ENCODE measurements around the gene SCNN1G. TPM values are rescaled to one million over a fixed set of nuclear protein-coding genes. Genes with fewer than 3 reads are reported as not detected.

The SCNN1G gene
- total and polyA plus RNA-seq, 2 donors (not counting 3 experiments of a cell fraction or from before 2014, with no cell fraction given) = not detected

- DNase-seq (ENCODE audit: low read depth, low spot score) = no peak
- Histone ChIP-seq H3K4me3 (replicated peaks in 1 of 3; ENCODE audit: insufficient read depth in 1 of 3, low read depth in 1 of 3, low read length in 3 of 3) (no peak overlapping the region), H3K27me3 (ENCODE audit: control insufficient read depth in 2 of 2, insufficient read depth in 2 of 2, low read length in 2 of 2) (peaks cover 0 to 3% of the 10 kb centered on the region in 2 experiments), H3K9ac (replicated peaks; ENCODE audit: extremely low read depth, insufficient read depth, low read length) (no peak overlapping the region), H3K9me1 (replicated peaks; ENCODE audit: control insufficient read depth, extremely low read depth, insufficient read depth, low read length) (no peaks in the 10 kb centered on the region), H2AFZ (ENCODE audit: low read depth, low read length) (no peak overlapping the region), H3K79me2 (ENCODE audit: control insufficient read depth, insufficient read depth, low read length) (no peaks in the 10 kb centered on the region), H3K36me3 (ENCODE audit: control insufficient read depth in 2 of 2, extremely low read depth in 1 of 2, insufficient read depth in 2 of 2, low read length in 2 of 2) (no peaks in the 10 kb centered on the region), H3K4me2 (ENCODE audit: insufficient read depth, low read length) (no peak overlapping the region), H3K4me1 (ENCODE audit: control insufficient read depth, extremely low read depth, insufficient read depth, low read length) (no peaks in the 10 kb centered on the region), H3K9me3 (replicated peaks; ENCODE audit: control insufficient read depth, insufficient read depth, low read length) (no peaks in the 10 kb centered on the region), H4K20me1 (replicated peaks; ENCODE audit: control insufficient read depth, extremely low read depth, insufficient read depth, low read length) (no peaks in the 10 kb centered on the region), H3K27ac (ENCODE audit: insufficient read depth, low read depth, low read length) (no peak overlapping the region)
- TF ChIP-seq GATA2 (IDR thresholded peaks at IDR 0.05; ENCODE audit: insufficient read depth, insufficient read length, low read depth, low read length) = no peak
- no peak for TF ChIP-seq MYC (IDR thresholded peaks at IDR 0.05; ENCODE audit: low read depth, low read length)
- TF ChIP-seq POLR2A (IDR thresholded peaks at IDR 0.05; ENCODE audit: low read depth, low read length) = no peak
- no peak for TF ChIP-seq EZH2 (IDR thresholded peaks at IDR 0.05; ENCODE audit: borderline replicate concordance, low read depth, low read length, severe bottlenecking)
- no peak for TF ChIP-seq MAX (IDR thresholded peaks at IDR 0.05; ENCODE audit: insufficient read depth, insufficient read length)
- no peak for TF ChIP-seq JUN (IDR thresholded peaks at IDR 0.05; ENCODE audit: borderline replicate concordance, insufficient read depth, insufficient read length, low read depth)
- no TSS peak for BruUV-seq (replicated peaks)
- intact Hi-C loops (cut with micrococcal nuclease) = no loop called here
- ChIA-PET CTCF (interaction anchor here (0.7 to 1.2 kb wide), 2 partner anchors 11 to 263 kb away, joined by 3 to 7 read pairs; no protein-coding TSS in a partner anchor), POLR2A (no interaction called here)
- FAIRE-seq = no peak
- dilution Hi-C loops (cut with MboI; ENCODE audit: extremely low pct_ligation_motif_present, low sequenced_read_pairs) = no loop called here
Observed at GRCh38 chr16:23172583-23172982, 10.0 kb upstream of the SCNN1G start.

- Histone ChIP-seq H4K20me1 (replicated peaks; ENCODE audit: control insufficient read depth, extremely low read depth, insufficient read depth, low read length) (no peaks in the 10 kb centered on the region), H3K9ac (replicated peaks; ENCODE audit: extremely low read depth, insufficient read depth, low read length) (no peak overlapping the region), H3K27ac (ENCODE audit: insufficient read depth, low read depth, low read length) (no peak overlapping the region), H3K4me1 (ENCODE audit: control insufficient read depth, extremely low read depth, insufficient read depth, low read length) (no peaks in the 10 kb centered on the region), H3K9me3 (replicated peaks; ENCODE audit: control insufficient read depth, insufficient read depth, low read length) (no peaks in the 10 kb centered on the region), H3K79me2 (ENCODE audit: control insufficient read depth, insufficient read depth, low read length) (no peaks in the 10 kb centered on the region), H3K4me3 (replicated peaks in 1 of 3; ENCODE audit: insufficient read depth in 1 of 3, low read depth in 1 of 3, low read length in 3 of 3) (no peak overlapping the region), H2AFZ (ENCODE audit: low read depth, low read length) (no peak overlapping the region), H3K4me2 (ENCODE audit: insufficient read depth, low read length) (no peak overlapping the region), H3K9me1 (replicated peaks; ENCODE audit: control insufficient read depth, extremely low read depth, insufficient read depth, low read length) (no peaks in the 10 kb centered on the region), H3K27me3 (ENCODE audit: control insufficient read depth in 2 of 2, insufficient read depth in 2 of 2, low read length in 2 of 2) (peaks cover 0 to 3% of the 10 kb centered on the region in 2 experiments), H3K36me3 (ENCODE audit: control insufficient read depth in 2 of 2, extremely low read depth in 1 of 2, insufficient read depth in 2 of 2, low read length in 2 of 2) (no peaks in the 10 kb centered on the region)
- no peak for DNase-seq (ENCODE audit: low read depth, low spot score)
- POLR2A ChIA-PET = no interaction called here
- CTCF ChIA-PET = interaction anchor here (1.2 kb wide), 1 partner anchor 263 kb away, joined by 7 read pairs; no protein-coding TSS in a partner anchor
- TF ChIP-seq GATA2 (IDR thresholded peaks at IDR 0.05; ENCODE audit: insufficient read depth, insufficient read length, low read depth, low read length) = no peak
- no peak for TF ChIP-seq POLR2AphosphoS5 (IDR thresholded peaks at IDR 0.05; ENCODE audit: insufficient read depth, low read depth, low read length)
- no peak for TF ChIP-seq JUN (IDR thresholded peaks at IDR 0.05; ENCODE audit: borderline replicate concordance, insufficient read depth, insufficient read length, low read depth)
- no peak for TF ChIP-seq MAX (IDR thresholded peaks at IDR 0.05; ENCODE audit: insufficient read depth, insufficient read length)
- no peak for FAIRE-seq
- dilution Hi-C loops (cut with MboI; ENCODE audit: extremely low pct_ligation_motif_present, low sequenced_read_pairs) (no loop called here), intact Hi-C loops (cut with micrococcal nuclease) (no loop called here)
- no TSS peak for BruUV-seq (replicated peaks)
Observed at GRCh38 chr16:23172994-23173393, 9.6 kb upstream of the SCNN1G start.
